Renal cortical epithelial cell (primary cell): ENCODE results near the gene MISP3. TPM values are rescaled to one million over a fixed set of nuclear protein-coding genes. Genes with fewer than 3 reads are reported as not detected.

ENCODE experiments used
- DNase-seq: peaks from one replicate; pipeline ENCODE4 v3.0.0-alpha.2; 2011; ENCODE audit warnings: low read depth
- total RNA-seq: library from RNA; depleted of rRNA; stranded (reverse); fragments of >200 nt; gene quantifications from 2 replicates; pipeline ENCODE4 v1.2.3, GENCODE V29; 2014

MISP3 gene
- total RNA-seq, 1 donor from 2014 or later, result 1.3 TPM

DNA sequence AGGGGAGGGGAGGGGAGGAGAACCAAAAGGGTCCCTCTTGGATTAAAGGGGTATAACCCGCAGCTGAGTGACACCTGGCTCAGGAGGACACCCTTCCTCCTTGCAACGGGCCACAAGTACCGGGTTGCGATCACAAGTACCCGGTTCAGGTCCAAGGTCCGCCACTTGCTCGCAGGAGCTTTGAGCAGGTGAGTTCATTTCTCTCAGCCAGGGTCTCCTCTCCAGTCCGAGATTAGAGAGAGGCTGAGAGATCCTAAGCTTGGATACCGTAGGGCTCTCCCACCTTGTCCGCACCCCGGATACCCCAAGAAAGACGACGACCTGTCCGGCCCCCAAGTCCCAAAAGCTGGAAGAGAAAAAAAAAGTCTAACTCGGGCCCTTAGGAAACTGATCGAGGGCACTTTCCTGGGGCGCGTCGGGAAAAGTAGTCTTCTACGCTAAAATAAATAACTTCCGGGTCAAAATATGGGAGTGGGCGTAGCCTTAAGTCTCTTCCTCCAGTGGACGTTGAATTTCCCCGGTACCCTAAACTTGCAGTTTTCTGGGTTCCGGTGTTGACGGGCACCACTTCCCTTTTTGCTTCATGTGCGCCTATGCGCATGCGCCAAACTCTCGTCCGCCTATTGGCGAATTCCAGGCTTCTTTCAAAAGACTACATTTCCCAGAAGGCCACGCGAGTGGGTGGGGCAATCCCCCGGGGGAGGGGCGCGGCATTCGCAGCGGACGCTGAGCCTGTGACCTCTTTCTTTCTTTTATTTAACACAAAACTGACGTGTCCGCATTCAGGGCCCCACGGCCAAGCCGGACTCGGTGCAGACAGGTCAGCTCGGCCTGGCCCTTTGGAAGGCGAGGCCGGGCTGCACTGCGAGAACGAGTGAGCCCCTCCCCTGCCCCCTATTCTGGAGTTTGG lies 8.6 kb downstream of the MISP3 start:
- DNase-seq, result peak; percentile 99

DNA sequence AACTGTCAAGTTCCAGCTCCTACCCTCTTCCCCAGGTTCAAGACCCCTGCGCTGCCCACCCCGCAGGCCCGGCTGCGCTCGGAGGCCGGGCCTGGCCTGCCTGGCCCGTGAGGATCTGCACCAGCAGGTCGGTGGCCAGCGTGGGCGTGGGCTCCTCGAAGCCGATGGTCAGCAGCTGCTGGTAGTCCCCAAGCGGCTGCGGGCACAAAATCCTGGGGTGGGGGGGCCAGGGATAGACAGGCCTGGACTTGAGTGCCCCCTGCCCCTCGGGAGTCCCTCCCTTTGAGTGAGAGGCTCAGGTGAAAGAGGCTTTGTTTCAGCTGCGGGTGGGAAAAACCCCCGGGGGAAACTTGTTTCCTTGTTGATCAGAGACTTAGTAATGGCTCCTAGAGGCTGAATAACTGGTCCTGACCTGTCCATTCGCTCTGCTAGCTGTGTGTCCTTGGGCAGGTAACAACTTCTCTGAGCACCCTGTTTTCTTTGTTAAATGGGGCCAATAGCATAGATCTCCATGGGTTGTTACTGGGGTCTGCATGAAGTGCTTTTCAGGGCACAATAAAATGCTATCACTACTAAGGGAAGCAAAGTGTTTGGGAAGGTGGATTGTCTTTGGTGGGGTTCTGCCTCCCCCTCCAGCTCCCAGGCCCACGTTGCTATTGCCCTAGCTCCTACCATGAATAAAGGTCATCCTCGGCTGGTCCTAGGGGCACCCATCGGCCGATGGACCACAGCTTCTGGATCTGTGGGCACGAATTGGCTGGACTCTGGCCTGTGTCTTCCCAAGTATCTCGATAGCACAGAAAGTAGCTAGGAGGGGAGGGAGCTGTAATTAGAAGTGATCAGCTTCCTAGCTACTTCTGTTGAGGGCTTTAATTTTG lies 9.4 kb downstream of the MISP3 start:
- no peak for DNase-seq

DNA sequence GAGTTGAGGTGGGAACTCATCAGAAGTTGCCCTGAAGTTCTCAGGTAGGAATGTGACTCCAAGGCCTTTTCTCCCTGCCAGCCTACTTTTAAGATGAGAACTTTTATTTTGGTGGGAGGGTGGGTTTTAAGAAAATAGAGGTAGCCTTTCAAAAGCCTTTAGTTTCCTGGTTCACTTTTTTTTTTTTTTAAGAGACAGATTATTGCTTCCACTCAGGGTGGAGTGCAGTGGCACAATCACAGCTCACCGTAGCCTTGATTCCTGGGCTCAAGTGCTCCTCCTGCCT lies 10.0 kb downstream of the MISP3 start:
- DNase-seq, result no peak

DNA sequence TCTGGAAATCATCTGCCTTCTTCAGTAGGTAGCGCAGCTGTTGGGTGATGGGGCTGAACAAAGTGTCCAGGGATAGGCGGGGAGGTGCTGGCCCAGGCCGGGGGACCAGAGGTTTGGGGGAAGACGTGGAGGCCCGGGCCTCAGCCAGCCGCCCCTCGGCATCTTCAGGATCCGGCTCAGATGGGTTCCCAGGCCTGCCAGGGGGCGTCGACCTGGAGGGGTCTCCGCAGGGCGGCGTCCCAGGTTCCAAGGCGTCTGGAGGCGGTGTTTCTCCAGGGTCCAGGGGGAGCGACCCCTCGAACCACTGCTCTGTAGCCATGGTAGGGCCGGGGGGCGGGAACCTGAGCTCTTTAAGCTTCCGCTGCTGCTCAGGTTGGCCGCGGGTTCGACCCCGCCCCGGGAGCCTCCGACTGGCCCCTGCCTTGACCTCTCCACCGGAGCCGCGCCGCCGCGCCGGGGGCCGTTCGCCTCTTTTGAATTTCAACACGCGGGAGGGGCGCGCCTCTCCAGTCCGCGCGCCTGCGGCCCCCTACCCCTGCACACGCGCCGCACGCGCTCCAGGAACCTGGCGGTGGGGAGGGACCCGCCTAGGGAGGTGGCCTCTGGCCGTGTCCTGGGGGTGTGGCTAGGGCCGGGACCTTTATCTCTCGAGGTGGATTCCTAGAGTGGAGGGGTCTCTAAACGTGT lies 12.9 kb downstream of the MISP3 start, which contains the start of gene C19orf67:
C19orf67 (minus strand) TSS at position 475 of the 687 bp plus-strand sequence; CDS start at position 319, 156 bp downstream.
- DNase-seq, result no peak

DNA sequence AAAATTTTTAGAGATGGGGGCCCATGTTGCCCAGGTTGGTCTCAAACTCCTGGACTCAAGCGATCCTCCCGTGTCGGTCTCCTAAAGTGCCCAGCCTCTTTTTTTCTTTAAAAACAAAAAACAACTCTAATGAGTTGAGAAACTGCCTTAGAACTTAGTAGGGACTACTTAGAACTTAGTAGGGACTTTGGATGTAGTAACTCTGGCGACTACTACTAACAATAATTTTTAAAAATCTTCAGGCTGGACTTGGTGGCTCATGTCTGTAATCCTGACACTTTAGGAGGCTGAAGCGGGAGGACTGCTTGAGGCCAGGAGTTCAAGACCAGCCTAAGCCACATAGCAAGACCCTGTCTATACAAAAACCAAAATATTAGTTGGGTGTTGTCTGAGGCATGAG lies 13.5 kb downstream of the MISP3 start:
- no peak for DNase-seq

DNA sequence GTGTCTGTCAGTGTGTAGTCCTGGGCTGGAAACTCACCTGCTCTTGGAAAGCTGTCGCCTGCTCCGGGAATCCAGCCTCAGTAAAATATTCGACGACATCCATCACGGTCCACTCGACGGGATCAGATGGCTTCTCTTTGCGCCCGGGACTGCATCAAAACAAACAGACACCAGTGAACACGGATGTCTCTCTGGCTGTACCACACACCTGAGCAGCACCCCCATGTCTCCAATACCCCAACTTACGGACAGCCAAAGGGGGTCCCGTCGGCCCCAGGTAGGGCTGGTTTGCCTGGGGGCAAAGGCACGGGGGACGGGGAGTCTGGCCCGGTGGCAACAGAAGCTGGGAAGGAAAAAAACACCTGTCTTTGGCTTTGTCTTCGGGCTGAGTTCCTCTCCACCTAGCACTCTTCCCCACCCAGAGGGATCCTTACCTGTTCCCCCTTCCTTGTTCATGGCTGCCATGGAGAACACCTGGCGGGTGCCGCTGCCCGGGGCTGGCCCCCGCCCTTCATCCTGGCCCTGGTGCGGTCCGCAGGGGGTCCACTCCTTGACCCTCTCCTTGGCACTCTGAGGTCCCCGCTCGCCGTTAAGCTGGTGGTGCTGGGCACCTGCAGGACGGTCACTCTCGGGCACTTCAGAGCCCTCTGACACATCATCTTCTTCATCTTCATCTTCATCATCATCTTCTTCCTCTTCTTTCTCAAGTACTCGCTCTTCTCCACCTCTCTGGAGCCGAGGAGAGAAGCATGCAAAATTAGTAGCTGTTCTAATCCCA lies 16.2 kb downstream of the MISP3 start:
- DNase-seq, result no peak

DNA sequence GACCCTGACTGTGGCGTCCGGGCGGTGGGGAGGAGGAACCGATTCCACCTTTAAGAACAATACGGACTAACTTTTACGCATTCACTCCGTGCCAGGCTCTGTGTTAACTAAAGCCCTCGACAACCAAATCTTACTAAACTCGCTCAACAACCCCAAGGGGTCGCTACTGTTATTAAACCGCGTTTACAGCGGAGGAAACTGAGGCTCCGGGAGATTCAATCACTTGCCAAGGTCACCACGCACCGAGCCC lies 16.8 kb downstream of the MISP3 start:
- DNase-seq, result no peak

DNA sequence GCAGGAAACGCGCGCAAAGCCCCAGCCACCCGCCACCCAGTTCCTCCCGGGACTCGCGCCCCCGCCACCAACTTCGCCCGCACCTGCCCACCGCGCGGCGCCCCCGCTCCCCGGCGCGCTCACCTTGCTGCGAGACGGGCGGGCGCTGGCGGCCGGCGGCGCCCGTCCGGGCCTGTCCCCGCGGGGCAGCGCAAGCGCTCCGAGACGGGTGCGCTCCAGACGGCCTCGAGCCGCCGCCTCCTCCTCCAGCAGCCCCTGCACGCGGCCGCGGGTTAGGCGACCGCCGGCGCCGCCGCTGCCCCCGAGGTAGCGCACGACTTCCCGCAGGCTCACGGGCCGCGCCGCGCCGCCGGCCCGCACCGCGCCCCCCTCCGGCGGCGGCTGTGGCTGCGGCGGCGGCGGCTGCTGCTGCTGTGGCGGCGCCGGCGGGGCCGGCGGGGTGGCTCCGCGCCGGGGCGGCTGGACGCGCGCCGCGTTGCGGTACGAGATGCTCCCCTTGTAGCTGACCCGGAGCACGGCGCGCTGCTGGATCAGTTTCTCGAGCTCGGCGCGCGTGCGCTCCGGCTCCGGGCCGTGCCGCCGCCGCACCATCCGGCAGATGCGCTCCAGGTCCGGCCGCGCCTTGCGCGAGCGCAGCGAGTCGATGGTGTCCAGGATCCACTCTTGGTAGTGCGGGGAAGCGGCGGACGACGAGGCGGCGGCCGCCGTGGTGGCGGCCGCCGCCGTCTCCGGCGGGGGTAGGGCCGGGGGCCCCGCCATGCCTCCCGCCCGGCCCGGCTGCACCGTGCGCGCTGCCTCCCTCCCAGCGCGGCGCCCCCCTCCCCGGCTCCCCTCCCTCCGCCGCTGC lies 17.3 kb downstream of the MISP3 start:
- DNase-seq, result no peak

DNA sequence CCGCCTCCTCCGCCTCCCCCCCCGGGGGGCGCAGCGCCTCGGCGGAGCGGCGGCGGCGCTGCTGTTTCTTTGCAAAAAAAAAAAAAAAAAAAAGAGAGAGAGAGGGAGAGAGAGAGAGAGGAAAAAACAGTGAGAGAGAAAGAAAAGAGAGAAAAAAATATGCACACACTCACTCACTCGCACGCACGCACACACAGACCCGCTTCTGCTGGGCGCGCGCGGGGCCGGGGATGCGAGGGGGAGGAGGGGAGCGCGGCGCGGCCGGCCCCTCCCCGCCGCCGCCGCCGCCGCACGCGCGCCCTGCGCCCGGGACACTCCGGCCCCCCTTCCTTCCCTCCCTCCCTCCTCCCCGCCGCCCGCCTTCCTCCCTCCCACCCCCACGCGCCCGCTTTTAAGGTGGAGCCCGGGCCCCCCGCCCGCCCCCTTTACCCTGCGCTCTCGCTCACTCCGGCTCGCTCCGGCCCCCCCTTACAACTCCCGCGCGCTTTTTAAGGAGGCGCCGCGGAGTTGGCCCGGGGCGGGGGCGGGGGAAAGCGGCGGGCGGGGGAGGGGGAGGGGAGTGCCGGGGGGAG lies 18.0 kb downstream of the MISP3 start, which contains the start of gene SAMD1:
SAMD1 (minus strand) TSS at position 243 of the 572 bp plus-strand sequence.
- peak; percentile 41 for DNase-seq

DNA sequence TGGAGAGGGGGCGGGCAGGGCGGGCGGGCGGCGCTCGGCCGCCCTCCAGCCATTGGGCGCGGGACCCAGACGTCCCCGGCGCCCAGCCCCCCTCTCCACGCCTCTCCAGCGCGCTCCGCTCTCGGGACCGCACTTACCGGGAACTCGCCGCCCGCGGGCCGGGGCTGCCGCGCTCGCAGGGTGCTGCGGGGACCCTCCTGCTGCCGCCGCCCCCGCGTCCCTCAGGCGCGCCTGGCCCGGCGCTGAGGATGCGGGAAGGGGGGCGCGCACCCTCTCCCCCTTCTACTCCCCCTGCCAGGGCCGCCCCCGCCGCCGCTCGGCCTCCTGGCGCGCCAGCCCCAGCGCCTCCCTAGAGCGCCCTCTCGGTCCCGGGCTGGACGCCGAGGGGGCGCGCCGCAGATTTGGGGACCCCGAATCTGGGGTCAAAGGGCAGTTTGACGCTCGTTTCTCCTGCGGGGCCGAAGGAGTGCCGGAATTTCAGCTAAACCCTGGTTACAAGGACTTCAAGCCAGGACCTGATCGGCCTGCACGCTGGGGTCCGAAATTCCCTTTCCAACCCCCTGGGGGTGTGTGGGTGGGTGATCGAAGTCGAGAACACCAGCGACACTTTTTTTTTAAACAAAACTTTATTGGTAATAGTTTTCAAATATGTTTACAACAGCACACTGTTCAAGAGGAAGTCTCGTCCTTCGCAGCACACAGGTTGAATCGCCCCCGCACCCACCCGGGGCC lies 18.7 kb downstream of the MISP3 start:
- peak; percentile 73 for DNase-seq

DNA sequence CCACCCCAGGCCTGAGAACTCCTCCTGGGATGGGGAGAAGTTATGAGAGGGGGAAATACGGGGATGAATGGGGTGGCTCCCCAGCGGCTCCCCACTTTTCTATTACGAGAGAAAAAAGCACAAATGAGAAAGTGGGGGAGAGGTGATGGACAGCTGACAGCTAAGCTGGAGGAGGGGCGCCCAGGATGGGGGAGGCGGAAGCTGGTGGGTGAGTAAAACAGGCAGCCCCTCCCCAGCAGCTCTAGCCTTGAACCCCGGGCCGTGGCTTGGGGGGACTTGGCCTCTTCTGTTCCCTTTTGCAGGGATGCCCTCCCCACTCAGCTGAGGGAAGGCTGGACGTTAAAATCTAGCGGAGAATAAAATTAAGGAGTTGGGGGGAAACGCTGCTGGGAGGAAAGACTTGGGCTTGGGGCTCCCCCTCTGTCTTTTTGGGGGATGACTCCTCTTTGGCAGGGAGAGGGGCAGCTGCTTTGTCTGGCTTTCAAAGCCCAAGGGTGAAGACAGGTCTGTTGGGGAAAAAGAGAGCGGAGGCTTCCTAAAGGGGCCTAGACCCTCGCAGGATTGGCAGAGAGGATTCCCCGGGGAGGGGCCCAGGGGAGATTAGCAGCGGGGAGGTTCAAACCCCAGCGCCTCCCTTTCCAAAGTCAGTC lies 19.4 kb downstream of the MISP3 start:
- DNase-seq, result no peak

DNA sequence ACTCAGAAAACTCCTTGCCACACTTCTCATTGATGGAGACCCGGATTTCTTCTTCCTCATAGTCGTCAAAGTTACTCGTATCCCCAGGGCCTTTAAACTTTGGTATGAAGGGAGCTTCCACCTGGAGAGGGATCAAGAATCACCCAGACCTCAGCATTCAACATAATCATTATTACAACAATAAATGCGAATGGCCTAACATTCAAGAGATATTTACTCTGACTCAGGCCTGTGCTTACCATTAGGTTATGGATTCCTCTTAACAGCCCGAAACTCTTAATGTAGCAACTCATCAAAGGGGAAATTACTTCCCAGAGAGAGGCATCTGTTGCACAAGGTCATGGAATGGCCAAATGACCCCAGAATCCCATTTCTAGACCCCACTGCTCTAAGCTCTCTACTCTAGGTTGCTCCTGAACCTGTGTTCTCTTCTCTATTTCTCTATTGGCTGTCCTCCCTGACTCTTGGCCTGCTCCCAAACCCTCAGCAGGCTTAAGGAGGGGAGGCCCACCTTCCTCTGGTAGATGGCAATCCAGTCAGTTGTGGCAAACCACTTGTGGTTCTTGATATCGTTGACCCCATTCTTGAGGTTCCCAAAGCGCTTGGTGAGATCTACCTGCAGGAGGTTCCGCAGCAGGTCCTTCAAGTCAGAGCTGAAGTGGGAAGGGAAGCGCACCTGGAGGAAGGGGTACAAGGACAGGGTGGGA lies 20.7 kb downstream of the MISP3 start:
- no peak for DNase-seq

DNA sequence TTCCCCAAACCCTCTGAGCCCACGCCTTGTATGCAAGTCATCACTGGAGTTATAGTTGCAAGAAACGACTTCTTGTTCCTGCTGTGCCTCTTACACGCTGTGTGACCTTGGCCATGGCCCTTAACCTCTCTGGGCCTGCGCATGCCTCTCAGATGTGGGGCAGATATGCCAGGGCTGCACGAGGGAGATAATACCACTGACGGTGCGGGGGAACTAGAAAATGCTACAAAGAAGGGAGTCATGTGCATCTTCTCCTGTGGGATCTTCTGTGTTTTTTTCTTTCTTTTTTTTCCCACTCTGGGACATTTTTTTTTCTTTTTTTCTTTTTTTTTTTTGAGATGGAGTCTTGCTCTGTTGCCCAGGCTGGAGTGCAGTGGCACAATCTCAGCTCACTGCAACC lies 22.3 kb downstream of the MISP3 start:
- no peak for DNase-seq

DNA sequence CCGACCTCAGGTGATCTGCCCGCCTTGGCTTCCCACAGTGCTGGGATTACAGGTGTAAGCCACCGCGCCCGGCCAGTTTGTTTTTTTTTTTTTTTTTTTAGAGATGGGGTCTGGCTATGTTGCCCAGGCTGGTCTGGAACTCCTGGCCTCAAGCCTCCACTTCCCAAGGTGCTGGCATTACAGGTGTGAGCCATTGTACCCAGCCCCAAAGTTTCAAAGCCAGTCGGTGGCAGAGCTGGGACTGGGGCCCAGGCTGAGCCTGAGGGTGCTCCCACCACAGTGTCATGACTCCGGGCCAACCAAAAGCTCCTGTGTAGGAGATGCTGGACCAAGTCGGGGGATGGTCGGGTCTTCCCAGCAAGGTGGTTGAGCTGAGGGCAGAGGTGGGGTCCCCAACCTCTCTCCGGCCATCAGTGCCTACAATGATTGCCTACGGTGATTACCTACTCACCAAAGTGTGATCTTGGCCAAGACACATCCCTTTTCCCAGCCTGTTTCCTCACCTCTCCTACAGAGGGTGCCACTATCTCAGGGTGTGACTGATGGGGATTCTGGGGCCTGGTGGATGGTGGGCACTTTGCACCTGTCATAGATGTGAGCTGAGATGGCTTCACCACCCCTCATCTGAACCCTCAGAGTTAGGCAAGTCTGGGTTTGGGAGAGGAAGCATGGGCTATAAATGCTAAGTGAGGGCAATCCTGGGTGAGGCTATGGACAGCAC lies 23.8 kb downstream of the MISP3 start:
- DNase-seq, result no peak

DNA sequence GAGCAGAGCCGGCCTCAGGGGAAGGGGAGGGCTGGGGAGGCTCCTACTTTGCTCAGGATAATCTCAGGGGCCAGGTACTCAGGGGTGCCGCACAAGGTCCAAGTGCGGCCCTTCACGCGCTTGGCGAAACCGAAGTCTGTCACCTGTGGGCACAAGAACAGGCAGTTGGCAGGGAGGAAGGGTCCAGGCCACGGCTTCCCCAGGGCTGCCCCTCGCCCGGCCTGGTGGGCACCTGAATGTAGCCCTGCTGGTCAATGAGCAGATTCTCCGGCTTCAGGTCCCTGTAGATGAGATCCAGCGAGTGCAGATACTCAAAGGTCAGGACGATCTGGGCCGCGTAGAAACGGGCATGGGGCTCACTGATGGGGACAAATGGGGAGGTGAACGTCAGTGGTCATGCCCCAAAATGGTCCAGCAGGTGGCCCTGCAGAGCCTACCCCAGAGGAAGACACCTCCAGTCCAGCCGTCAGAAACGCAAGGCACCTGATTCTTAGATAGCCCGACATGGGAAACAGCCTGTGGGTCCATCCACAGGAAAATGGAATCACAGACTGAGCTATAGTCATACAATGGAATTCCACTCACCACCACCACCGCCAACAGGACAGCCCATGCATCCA lies 25.1 kb downstream of the MISP3 start:
- no peak for DNase-seq

DNA sequence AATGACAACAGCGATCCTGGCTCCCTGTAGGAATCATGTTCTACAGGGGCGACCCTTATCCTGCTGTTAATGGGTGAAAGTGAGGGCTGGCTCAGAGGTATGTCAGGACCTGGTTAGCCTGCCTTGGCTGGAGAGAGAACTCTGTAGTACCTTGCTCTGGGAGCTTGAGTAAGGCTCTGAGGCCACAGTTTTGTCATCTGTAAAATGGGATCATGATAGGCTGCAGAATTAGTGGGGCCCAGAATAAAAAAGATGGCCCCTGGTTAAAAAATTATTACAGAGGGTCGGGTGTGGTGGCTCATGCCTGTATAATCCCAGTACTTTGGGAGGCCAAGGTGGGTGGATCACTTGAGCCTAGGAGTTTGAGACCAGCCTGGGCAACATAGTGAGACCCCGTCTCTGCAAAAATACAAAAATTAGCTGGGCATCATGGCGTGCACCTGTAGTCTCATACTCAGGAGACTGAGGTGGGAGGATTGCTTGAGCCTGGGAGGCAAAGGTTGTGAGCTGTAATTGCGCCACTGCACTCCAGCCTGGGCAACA lies 28.5 kb downstream of the MISP3 start:
- DNase-seq, result no peak

DNA sequence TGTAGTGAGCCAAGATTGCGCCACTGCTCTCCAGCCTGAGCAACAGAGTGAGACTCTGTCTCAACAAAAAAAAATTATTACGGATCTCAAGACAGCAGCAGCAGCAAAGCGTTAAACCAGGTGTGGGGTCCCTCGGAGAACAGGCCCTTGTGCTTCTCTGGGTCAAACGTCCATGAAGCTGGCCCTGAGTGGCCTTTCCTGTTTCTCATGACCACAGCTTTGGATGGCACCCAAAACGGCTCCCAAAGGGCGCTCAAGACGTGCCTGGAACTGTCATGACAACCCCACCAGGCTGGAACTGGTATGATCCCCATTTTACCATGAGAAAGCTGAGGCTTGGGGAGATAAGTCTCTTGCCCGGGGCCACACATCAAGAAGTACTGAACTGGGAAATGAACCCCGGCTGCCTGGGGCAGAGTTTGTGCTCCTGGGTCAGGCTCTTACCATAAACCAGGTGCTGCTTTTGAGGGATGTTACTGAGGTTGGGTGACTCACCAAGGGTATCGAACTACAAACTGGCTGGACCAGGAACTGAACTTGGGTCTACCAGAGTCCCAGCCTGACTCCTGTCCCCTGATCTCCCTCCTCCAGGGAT lies 29.6 kb downstream of the MISP3 start:
- DNase-seq, result no peak
